Keratinocyte (primary cell): ENCODE data around the gene ETV4. TPM values are rescaled to one million over a fixed set of nuclear protein-coding genes. Genes with fewer than 3 reads are reported as not detected.

ENCODE experiments used
- DNase-seq: peaks from one replicate; pipeline ENCODE4 v3.0.0-alpha.2; 2011; ENCODE audit warnings: low read depth, missing footprints, low spot score
- FAIRE-seq: peaks from 2 replicates; lab custom pipeline; 2011; peaks lifted over from hg19 to GRCh38; lab: Jason Lieb, UNC
- H2AFZ ChIP-seq: 2 replicates; pipeline ENCODE4 v1.6.0; 2012; ENCODE audit warnings: low read length, control low read depth, inconsistent platforms; ENCODE audit not compliant: control insufficient read depth
- H3K27ac ChIP-seq: 2 replicates; pipeline ENCODE4 v1.5.1; 2011; ENCODE audit warnings: low read length; ENCODE audit not compliant: control insufficient read depth, insufficient read depth
- H3K27me3 ChIP-seq: 3 replicates; pipeline ENCODE4 v1.6.0; 2011; ENCODE audit warnings: low read length; ENCODE audit not compliant: control insufficient read depth, insufficient read depth; ENCODE audit errors: extremely low read depth
- H3K36me3 ChIP-seq, 2 experiments: 2 replicates in 1 of 2; 3 replicates in 1 of 2; pipeline ENCODE4 v1.5.1; 2011; ENCODE audit warnings: low read length in 2 of 2, mild to moderate bottlenecking in 1 of 2; ENCODE audit not compliant: control insufficient read depth in 2 of 2, insufficient read depth in 2 of 2; ENCODE audit errors: extremely low read depth in 1 of 2
- H3K4me1 ChIP-seq: 3 replicates; pipeline ENCODE4 v1.5.1; 2011; ENCODE audit warnings: low read length; ENCODE audit not compliant: control insufficient read depth, insufficient read depth; ENCODE audit errors: extremely low read depth
- H3K4me2 ChIP-seq: 3 replicates; pipeline ENCODE4 v1.6.0; 2011; ENCODE audit warnings: low read depth, low read length; ENCODE audit not compliant: control insufficient read depth, insufficient read depth; ENCODE audit errors: extremely low read depth
- H3K4me3 ChIP-seq, 3 experiments: fragments of 200-600 bp in 1 of 3; sonication (generic) in 1 of 3; 2 replicates in 2 of 3; 3 replicates in 1 of 3; pipeline ENCODE4 v1.5.1; 2011 to 2016; ENCODE audit warnings: low read length in 3 of 3, mild to moderate bottlenecking in 3 of 3, control low read depth in 2 of 3, inconsistent platforms in 1 of 3, low read depth in 1 of 3, mixed read lengths in 1 of 3, mixed run types in 1 of 3, moderate library complexity in 1 of 3; ENCODE audit not compliant: control insufficient read depth in 2 of 3, insufficient read depth in 2 of 3; ENCODE audit errors: extremely low read depth in 1 of 3
- H3K79me2 ChIP-seq: 2 replicates; pipeline ENCODE4 v1.6.0; 2012; ENCODE audit warnings: low read length; ENCODE audit not compliant: control insufficient read depth, insufficient read depth
- H3K9ac ChIP-seq: 3 replicates; pipeline ENCODE4 v1.6.0; 2011; ENCODE audit warnings: low read length; ENCODE audit not compliant: control insufficient read depth, insufficient read depth; ENCODE audit errors: extremely low read depth
- H3K9me1 ChIP-seq: 3 replicates; pipeline ENCODE4 v1.6.0; 2011; ENCODE audit warnings: low read length; ENCODE audit not compliant: control insufficient read depth, insufficient read depth; ENCODE audit errors: extremely low read depth
- H3K9me3 ChIP-seq: 2 replicates; pipeline ENCODE4 v1.5.1; 2012; ENCODE audit warnings: low read depth, low read length; ENCODE audit not compliant: control insufficient read depth
- H4K20me1 ChIP-seq: 3 replicates; pipeline ENCODE4 v1.6.0; 2011; ENCODE audit warnings: low read length; ENCODE audit not compliant: control insufficient read depth, insufficient read depth; ENCODE audit errors: extremely low read depth
- CTCF ChIP-seq, 3 experiments: IDR thresholded peaks in 1 of 3; conservative IDR thresholded peaks in 1 of 3; optimal IDR thresholded peaks in 1 of 3; 2 replicates in 2 of 3; 3 replicates in 1 of 3; pipeline versions ENCODE3 to v1.5.1; 2011; ENCODE audit warnings: low read length in 3 of 3, mild to moderate bottlenecking in 3 of 3, moderate library complexity in 2 of 3, control low read depth in 1 of 3, inconsistent platforms in 1 of 3; ENCODE audit not compliant: insufficient read depth in 2 of 3; ENCODE audit errors: extremely low read depth in 1 of 3
- EZH2 ChIP-seq: IDR thresholded peaks from one replicate; pipeline ENCODE4 v1.6.1; 2012; ENCODE audit warnings: inconsistent platforms, mild to moderate bottlenecking, low read length, moderate library complexity
- dilution Hi-C: fragments of 300-500 bp; cut with MboI; formaldehyde crosslinking; loops from one replicate; pipeline ENCODE4 v1.7.0; 2020; ENCODE audit warnings: low sequenced_read_pairs; ENCODE audit not compliant: extremely low pct_ligation_motif_present
- polyA plus RNA-seq, 5 experiments: library from polyadenylated mRNA; depleted of rRNA in 3 of 5; stranded (reverse) in 3 of 5; stranded (forward) in 1 of 5; unstranded in 1 of 5; fragments of >200 nt; gene quantifications; 1 replicate in 1 of 5; 2 replicates in 3 of 5; 3 replicates in 1 of 5; pipeline versions ENCODE4 v1.2.1 to v1.2.3, GENCODE V29; 2011 to 2012; ENCODE audit warnings: missing spikeins in 2 of 5, low read depth in 1 of 5, low replicate concordance in 1 of 5

The ETV4 gene
- polyA plus RNA-seq, 1 donor (not counting 4 experiments of a cell fraction or from before 2014, with no cell fraction given) = 33.6 TPM

GRCh38 chr17:43588664-43589435 lies 42.7 kb upstream of the ETV4 start:
- no peak for DNase-seq
- TF ChIP-seq EZH2 = no peak
- TF ChIP-seq CTCF (optimal IDR thresholded peaks at IDR 0.05 in 1 of 3, IDR thresholded peaks at IDR 0.05 in 1 of 3, conservative IDR thresholded peaks at IDR 0.05 in 1 of 3; ENCODE audit: extremely low read depth in 1 of 3, insufficient read depth in 2 of 3, low read length in 3 of 3) = no peak
- dilution Hi-C loops = no loop called here
- H3K9ac ChIP-seq = no peak overlapping the region
- H3K36me3 ChIP-seq = no peaks in the 10 kb centered on the region
- H3K4me3 ChIP-seq = no peak overlapping the region
- no peak overlapping the region for H3K27ac ChIP-seq
- H3K9me1 ChIP-seq = no peaks in the 10 kb centered on the region
- H3K79me2 ChIP-seq = no peaks in the 10 kb centered on the region
- H3K27me3 ChIP-seq = no peaks in the 10 kb centered on the region
- H3K9me3 ChIP-seq = no peaks in the 10 kb centered on the region
- H3K4me2 ChIP-seq = no peak overlapping the region
- no peak for FAIRE-seq
- no peaks in the 10 kb centered on the region for H4K20me1 ChIP-seq
- H3K4me1 ChIP-seq = peaks cover 23% of the 10 kb centered on the region
- H2AFZ ChIP-seq = no peak overlapping the region

- Histone ChIP-seq H3K4me2 (no peak overlapping the region), H4K20me1 (no peaks in the 10 kb centered on the region), H3K79me2 (no peaks in the 10 kb centered on the region), H3K36me3 (no peaks in the 10 kb centered on the region), H3K27ac (no peak overlapping the region), H3K9me1 (no peaks in the 10 kb centered on the region), H3K4me3 (no peak overlapping the region), H3K9ac (no peak overlapping the region), H3K9me3 (no peaks in the 10 kb centered on the region), H2AFZ (no peak overlapping the region), H3K4me1 (peaks cover 23% of the 10 kb centered on the region), H3K27me3 (no peaks in the 10 kb centered on the region)
- no peak for TF ChIP-seq EZH2
- TF ChIP-seq CTCF (optimal IDR thresholded peaks at IDR 0.05 in 1 of 3, IDR thresholded peaks at IDR 0.05 in 1 of 3, conservative IDR thresholded peaks at IDR 0.05 in 1 of 3; ENCODE audit: extremely low read depth in 1 of 3, insufficient read depth in 2 of 3, low read length in 3 of 3) = no peak
- DNase-seq (no peak), FAIRE-seq (no peak)
- dilution Hi-C loops = no loop called here
Measured at GRCh38 chr17:43588121-43588520, 42.0 kb upstream of the ETV4 start.
